ES-I3 (cell line): ENCODE measurements around the gene MEGF11.

Source experiments
- H3K36me3 ChIP-seq: 2 replicates; pipeline ENCODE4 v1.6.1; 2013; ENCODE audit warnings: mild to moderate bottlenecking, low read length, control low read depth, moderate library complexity; ENCODE audit not compliant: insufficient read depth
- H3K4me1 ChIP-seq: 2 replicates; pipeline ENCODE4 v1.6.1; 2013; ENCODE audit warnings: mild to moderate bottlenecking, control low read depth, low read length; ENCODE audit not compliant: insufficient read depth
- H3K9ac ChIP-seq: 2 replicates; pipeline ENCODE4 v1.6.1; 2013; ENCODE audit warnings: low read depth, mild to moderate bottlenecking, low read length, moderate library complexity
- H3K9me3 ChIP-seq: 2 replicates; pipeline ENCODE4 v1.6.1; 2013; ENCODE audit warnings: mild to moderate bottlenecking, low read length, moderate library complexity; ENCODE audit not compliant: control insufficient read depth, insufficient read depth

The MEGF11 gene

GRCh38 chr15:65962187-65962586 lies 291.4 kb downstream of the MEGF11 start:
- Histone ChIP-seq H3K4me1 (peaks cover 11% of the 10 kb centered on the region; the same call in 1 of the 2 replicates), H3K9me3 (no peaks in the 10 kb centered on the region), H3K36me3 (no peaks in the 10 kb centered on the region), H3K9ac (no peak overlapping the region)

DNA sequence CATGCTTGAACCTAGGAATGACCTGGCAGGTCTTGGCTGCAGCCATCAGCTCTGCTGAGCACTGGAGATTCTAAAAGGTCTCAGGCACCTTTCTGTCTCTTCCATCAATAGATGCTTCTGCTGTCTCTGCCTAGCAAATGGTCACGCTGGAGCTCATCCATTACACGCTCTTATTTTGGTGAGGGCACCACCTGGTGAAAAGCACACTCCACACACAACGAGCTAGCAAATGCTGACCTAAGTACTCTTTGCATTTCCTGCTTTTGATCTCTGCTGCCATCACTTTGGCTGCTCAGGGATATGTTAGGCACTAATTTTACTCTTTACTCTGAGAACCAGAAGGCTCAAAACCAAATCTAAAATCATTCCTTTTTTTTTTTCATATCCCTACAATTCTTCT lies 293.0 kb downstream of the MEGF11 start:
- no peaks in the 10 kb centered on the region for H3K36me3 ChIP-seq
- H3K9me3 ChIP-seq: no peaks in the 10 kb centered on the region
- no peak overlapping the region for H3K9ac ChIP-seq
- H3K4me1 ChIP-seq: peaks cover 11% of the 10 kb centered on the region; the same call in 1 of the 2 replicates

DNA sequence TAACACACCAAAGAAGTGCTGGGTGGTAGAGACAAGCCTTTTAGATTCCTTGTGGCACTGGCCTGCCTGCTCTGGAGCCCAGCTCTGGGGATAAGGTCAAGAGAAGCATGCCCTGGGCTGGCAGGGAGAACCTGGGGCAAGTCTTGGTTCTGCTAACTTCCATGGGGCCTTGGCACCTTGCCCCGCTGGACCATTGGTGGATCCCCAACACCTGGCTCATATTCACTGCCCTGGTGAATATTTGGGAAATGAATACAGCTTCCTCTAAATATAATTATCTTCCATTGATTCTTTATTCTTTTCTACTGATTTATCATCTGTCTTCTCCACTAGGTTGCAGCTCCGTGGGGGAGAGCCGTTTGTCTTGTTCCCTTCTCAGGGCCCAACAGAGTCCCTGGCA lies 294.7 kb downstream of the MEGF11 start:
- Histone ChIP-seq H3K9me3 (no peaks in the 10 kb centered on the region), H3K9ac (no peak overlapping the region), H3K4me1 (peaks cover 17% of the 10 kb centered on the region), H3K36me3 (no peaks in the 10 kb centered on the region)

- no peaks in the 10 kb centered on the region for H3K36me3 ChIP-seq
- H3K4me1 ChIP-seq: peaks cover 22% of the 10 kb centered on the region
- no peak overlapping the region for H3K9ac ChIP-seq
- H3K9me3 ChIP-seq: no peaks in the 10 kb centered on the region
Measured at GRCh38 chr15:65957451-65957850, 296.1 kb downstream of the MEGF11 start.

GRCh38 chr15:65956899-65957298 lies 296.7 kb downstream of the MEGF11 start:
- Histone ChIP-seq H3K9ac (no peak overlapping the region), H3K4me1 (peaks cover 22% of the 10 kb centered on the region), H3K36me3 (no peaks in the 10 kb centered on the region), H3K9me3 (no peaks in the 10 kb centered on the region)

DNA sequence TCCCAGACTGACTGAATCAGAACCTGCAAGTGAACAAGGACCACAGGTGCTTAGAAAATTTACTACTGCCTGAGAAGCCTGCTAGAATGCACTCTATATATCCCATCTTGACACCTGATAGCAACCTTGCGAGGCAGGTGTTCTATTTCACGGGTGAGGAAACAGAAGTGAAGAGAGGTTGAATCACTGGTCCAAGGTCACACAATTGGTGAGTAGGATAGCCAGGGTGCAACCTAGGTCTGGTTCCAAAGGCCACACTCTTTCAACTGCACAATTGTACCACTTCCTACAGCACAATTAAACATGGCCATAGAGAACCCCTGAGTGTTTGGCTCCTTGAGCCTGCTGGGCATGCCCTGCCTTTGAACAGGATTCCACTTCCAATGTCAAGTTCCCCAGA lies 297.2 kb downstream of the MEGF11 start:
- Histone ChIP-seq H3K4me1 (peaks cover 22% of the 10 kb centered on the region), H3K9me3 (no peaks in the 10 kb centered on the region), H3K36me3 (no peaks in the 10 kb centered on the region), H3K9ac (no peak overlapping the region)

- H3K9ac ChIP-seq: no peak overlapping the region
- H3K4me1 ChIP-seq: peaks cover 22% of the 10 kb centered on the region
- no peaks in the 10 kb centered on the region for H3K9me3 ChIP-seq
- H3K36me3 ChIP-seq: no peaks in the 10 kb centered on the region
Measured at GRCh38 chr15:65954289-65954741, 299.2 kb downstream of the MEGF11 start.

- Histone ChIP-seq H3K9me3 (no peaks in the 10 kb centered on the region), H3K36me3 (no peaks in the 10 kb centered on the region), H3K4me1 (peaks cover 22% of the 10 kb centered on the region), H3K9ac (no peak overlapping the region)
Measured at GRCh38 chr15:65953622-65954021, 299.9 kb downstream of the MEGF11 start.

DNA sequence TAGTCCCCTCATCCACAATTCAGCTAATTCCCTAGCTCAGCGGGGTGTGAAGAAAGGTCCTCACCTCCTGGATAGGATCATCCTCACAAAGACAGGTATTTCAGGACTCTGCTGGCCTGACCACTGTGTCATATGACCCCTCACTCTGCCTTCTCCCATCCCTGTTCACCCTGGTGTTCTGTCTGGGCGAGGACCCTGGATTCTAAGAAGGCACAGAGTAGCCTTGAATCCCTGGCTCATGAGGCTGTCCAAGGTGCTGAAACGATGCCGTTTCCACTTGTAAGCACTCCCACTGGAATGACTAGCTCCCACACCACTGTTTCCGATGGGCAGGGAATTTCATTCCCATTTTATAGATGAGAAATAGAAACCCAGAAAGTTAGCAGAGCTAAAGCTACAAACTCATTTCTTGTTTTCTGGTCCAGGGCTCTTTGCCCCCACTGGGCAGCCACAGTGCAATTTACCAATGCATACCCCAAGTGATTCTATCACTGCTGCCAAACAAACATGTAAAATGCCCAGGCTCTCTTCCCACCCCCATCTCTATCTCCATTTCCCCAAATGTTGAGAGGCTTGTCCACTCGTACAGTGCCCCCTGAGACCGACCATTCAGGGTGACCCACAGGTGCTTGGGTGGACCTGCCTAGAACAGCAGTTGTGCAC lies 301.0 kb downstream of the MEGF11 start:
- no peak overlapping the region for H3K9ac ChIP-seq
- no peaks in the 10 kb centered on the region for H3K36me3 ChIP-seq
- H3K4me1 ChIP-seq: peaks cover 22% of the 10 kb centered on the region
- no peaks in the 10 kb centered on the region for H3K9me3 ChIP-seq

GRCh38 chr15:65951007-65951406 lies 302.5 kb downstream of the MEGF11 start:
- Histone ChIP-seq H3K9ac (no peak overlapping the region), H3K4me1 (peaks cover 22% of the 10 kb centered on the region), H3K9me3 (no peaks in the 10 kb centered on the region), H3K36me3 (no peaks in the 10 kb centered on the region)

DNA sequence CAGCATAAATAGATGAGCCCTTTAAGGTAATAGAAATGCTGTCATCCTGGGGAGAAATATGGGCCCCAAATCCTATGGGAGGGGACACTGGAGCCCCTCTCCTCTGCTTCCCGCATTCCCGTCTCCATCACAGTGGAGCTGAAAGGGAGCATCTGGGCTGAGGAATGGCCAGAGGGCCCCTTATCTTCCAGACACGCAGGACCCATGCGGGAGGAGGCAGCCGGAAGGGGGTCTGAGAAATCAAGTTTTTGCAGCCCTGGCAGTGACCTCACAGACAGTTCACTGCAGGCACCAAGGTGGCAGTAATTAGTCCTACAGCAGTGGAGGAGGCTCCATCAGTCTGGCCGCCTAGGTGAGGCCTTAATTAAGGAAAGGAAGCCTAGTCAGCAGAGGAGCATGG lies 304.1 kb downstream of the MEGF11 start:
- H3K9me3 ChIP-seq: no peaks in the 10 kb centered on the region
- no peak overlapping the region for H3K9ac ChIP-seq
- H3K36me3 ChIP-seq: no peaks in the 10 kb centered on the region
- peaks cover 15% of the 10 kb centered on the region for H3K4me1 ChIP-seq

DNA sequence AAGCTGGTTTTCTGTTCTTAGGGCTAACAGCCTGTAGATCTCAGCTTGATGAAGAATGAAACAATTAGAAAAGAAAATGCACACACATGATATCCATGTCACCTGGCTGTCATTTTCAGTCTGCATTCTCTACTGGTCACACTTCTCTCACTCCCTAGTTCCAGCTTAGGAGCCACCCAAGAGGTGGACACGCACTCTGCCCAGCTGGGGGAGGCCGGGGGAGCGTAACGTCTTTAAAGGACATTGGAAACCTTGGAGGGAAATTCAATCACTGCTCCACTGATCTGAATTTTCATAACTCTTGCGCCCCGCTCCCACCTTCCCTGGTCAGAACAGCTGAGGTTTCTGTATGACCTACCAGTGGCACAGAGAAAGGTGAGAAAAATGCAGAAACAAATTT lies 304.5 kb downstream of the MEGF11 start:
- Histone ChIP-seq H3K9ac (no peak overlapping the region), H3K9me3 (no peaks in the 10 kb centered on the region), H3K4me1 (peaks cover 13% of the 10 kb centered on the region), H3K36me3 (no peaks in the 10 kb centered on the region)

DNA sequence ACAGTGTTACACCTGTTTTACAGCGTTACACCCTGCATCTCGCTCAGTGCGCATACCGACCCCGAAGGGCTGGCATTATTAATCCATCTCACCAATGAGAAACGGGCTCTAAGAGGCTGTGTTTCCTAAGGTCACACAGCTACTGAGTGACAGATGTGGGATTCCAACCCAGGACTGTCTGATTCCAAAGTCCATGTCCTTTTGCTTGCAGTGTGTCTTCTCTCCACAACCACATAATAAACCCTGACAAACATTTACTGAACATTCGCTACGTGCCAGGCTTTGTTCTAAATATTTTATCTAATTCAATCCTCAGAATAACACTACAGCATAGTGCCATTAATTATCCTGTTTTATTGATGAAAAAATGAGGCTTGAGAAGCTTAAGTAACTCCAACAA lies 305.2 kb downstream of the MEGF11 start:
- Histone ChIP-seq H3K36me3 (no peaks in the 10 kb centered on the region), H3K9me3 (no peaks in the 10 kb centered on the region), H3K9ac (no peak overlapping the region), H3K4me1 (peaks cover 7% of the 10 kb centered on the region; the same call in 1 of the 2 replicates)

GRCh38 chr15:65947041-65947440 lies 306.5 kb downstream of the MEGF11 start:
- no peaks in the 10 kb centered on the region for H3K4me1 ChIP-seq
- H3K36me3 ChIP-seq: no peaks in the 10 kb centered on the region
- H3K9me3 ChIP-seq: no peaks in the 10 kb centered on the region
- no peak overlapping the region for H3K9ac ChIP-seq

GRCh38 chr15:65945616-65946015 lies 307.9 kb downstream of the MEGF11 start:
- Histone ChIP-seq H3K36me3 (no peaks in the 10 kb centered on the region), H3K9me3 (no peaks in the 10 kb centered on the region), H3K4me1 (no peaks in the 10 kb centered on the region), H3K9ac (no peak overlapping the region)
